NCI-H2171 (cell line): ENCODE data around the gene DIP2B.

Source experiments
- DNase-seq: peaks from one replicate; lab custom pipeline; 2025; lab: John Stamatoyannopoulos, UW

Gene DIP2B

DNA sequence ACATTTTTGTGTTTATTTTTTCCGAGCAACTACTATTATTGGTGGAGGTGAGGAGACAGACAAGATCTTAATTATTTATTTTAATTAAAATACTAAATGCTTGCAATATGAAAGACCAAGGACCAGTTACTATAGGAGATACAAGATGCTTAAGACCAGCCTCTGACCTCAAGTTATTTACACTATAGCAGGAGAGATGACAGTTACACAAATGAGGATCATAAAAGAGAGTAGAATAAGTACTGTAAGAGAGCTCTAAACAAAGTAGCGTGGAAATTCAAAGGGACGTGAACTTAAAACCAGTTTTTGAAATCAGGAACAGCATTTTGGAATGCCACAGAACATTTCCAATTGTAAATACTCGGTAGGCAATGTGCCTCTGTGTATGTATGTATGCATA, 131.1 kb downstream of the DIP2B start:
- DNase-seq = no peak

DNA sequence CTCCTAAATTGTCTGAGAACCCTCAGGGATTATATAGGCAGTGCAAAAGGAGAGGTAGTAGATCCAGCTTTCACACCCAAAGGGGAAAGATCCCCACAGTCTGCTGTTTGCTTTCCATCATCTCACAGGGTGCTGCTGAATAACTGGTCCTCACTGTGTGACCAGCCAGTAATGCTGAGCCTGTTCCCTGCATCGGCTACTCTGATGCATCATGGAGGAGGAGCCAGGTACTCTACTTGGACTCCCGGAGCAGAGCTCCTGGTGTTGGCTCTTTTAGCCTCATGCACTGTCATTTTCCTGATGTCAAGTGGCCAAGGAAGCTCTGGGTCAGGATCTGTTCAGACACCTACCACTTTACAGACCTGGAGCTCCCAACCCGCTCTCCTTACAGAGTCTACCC, 131.7 kb downstream of the DIP2B start:
- DNase-seq = no peak

DNA sequence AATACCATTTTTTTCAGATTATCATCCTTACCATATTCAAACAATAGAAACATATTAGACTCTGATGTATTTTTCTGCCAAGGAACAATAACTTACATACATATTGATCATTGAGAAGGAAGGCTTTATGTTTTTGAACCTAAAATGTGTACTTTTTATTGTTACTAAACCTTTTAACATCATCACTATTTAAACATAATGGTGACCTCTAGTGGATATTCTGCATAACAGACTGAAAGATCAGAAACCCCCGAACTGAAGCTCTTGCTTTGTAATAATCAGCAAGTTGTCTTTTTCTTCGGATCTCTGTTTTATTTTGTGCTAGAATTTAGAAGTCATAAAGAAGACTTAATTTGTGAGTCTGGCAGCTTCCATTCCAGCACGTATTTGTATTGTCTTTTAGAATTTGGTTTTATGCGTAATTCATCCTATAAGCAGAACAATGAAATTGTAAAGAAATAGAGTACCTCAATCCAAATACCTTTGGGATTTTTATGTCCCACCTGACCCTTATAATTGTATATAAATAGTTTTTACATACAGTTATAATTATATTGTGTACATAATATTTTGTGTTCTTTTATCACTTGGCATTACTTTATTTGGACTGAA, 133.2 kb downstream of the DIP2B start:
- peak; percentile 15 for DNase-seq

DNA sequence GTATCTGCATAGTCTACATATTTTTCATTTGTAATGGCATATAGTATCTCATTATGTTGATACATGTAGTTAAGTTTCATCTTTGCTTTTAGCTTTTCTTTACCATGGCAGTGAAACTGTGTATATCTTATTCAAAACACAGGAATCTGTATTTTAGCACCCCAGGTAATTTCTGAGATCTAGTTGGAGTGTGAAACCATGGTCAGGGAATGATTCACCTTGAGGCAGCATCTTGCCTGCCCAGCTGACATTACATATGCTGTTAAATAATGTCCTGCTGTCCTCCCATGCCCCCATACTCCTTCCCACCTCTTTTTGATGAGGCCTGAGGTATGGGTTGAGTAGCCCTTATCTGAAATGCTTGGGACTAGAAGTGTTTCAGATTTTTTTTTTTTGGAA, 133.7 kb downstream of the DIP2B start:
- DNase-seq = no peak

DNA sequence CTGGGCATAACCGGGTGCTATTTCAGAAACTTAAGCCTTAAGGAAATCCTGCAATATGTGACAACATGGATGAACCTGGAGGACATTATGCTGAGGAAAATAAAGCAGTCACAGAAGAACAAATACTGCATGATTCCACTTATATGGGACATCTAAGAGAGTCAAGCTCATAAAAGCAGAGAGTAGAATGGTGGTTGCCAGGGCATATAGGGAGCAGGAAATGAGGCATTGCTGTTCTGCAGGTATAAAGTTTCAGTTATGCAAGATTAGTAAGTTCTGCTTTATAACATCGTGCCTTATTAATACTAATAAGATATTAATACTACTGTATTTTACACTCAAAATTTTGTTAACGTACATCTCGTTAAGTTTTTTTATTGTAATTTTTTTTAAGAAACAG, 134.9 kb downstream of the DIP2B start:
- no peak for DNase-seq

DNA sequence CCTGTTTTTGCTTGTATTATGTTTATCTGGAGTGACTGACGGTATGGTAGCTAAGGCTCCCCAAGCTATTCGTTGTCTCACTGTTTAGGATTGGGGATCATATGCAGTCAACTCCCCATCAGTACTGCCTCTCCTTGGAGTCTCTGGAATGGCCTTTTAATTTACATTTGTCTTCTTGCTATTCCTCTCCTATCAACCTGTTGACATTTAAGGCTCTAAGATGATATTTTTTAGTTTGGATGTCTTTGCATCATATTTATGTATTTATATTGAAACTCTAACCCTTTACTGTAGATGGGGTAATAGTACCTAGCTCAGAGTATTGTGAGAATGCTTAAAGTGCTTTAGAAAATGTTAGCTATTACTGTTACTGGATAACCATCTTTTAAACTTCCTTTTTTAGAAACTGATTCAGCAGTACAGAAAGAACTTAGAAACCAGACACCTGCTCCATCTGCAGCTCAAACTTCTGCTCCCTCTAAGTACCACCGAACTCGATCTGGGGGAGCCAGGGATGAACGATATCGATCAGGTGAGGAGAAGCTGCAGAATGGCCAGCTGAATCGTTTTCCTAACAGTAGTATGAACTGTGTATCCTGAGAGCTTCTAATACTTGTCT, 135.6 kb downstream of the DIP2B start:
- DNase-seq = no peak

DNA sequence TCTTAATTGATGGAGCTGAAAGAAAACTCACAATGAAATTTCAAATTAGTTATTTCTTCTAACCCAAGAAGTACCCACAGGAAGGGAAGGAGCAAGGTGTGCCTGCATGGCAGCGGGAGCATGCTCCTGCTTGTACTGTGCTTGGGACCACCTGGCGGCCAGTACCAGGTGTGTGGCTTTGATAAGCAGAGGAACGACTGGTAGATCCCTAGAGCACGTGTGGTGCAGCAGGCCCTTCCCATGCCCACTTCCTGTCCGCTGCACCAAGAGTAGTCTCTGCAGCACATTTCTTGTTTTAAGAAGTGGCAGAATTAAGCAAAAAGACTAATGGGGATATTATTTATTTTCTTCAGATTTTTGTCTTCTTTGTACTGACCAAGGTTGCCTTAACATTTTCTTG, 136.8 kb downstream of the DIP2B start:
- DNase-seq = peak; percentile 51

DNA sequence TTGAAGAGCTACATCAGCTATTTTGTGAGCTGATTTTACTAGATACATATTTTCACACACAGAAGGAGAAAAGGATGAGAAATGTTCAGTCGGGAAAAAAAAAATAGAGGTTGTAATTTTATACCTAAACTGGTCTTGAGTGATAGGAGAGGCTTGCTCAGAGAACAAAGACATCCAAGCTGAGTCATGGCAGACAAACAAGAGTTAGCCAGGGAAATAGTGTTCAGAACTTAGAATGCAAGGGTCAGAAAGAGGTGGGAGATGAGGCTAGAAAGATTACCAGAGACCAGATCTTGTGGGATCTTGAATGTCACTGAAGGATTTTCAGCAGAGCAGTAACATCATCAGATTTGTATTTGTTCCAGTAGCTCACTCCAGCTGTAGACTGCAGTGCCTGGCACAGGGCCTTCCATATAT, 137.3 kb downstream of the DIP2B start:
- no peak for DNase-seq

DNA sequence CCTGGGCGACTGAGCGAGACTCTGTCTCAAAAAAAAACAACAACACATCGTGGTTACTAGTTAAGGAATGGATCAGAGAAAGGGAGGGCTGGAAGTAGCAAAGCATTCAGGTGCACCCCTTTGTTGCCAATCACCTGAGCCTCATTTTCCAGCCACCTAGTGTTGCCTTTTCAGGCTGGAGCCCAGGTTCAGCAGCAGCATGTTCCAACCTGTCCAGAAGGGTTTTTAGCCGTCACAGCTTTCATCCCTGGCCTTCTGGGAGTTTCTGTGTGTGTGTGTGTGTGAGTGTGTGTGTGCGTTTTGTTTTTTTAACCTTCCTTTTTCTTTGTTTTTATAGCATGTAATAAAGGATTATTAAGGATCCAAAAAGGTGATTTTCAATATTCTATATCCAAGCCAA, 138.0 kb downstream of the DIP2B start:
- peak; percentile 62 for DNase-seq

DNA sequence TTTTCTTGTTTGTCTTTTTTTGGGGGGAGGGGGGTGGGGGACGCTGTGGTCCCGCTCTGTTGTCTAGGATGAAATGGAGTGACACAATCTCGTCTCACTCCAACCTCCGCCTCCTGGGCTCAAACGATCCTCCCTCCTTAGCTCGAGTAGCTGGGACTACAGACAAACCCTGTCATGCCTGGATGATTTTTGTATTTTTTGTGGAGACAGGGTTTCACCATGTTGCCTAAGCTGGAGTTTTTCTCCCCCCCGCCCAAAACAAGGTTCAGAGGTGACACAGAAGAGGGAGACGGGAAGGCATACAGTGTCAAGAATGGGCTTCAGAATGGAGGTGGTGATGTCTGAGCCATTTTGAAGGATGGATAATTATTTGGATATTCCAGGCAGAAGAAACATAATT, 142.2 kb downstream of the DIP2B start:
- no peak for DNase-seq

DNA sequence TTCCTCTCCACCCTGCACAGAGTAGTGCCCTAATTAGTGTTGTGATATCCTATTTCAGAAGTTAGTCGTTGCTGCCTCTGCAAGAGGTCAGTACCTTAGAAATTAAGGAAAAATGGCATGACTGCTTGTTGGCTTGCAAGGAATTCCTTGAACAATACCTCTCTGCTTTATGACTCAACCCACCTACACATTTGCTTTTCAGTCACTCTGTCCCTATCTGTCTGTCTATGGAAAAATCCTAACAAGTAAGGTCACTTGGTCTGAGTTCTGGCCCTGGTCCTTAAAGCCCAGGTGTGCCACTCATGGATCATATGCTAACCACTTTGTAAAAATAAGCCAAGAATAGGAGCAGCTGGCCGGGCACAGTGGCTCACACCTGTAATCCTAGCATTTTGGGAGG, 142.7 kb downstream of the DIP2B start:
- no peak for DNase-seq

DNA sequence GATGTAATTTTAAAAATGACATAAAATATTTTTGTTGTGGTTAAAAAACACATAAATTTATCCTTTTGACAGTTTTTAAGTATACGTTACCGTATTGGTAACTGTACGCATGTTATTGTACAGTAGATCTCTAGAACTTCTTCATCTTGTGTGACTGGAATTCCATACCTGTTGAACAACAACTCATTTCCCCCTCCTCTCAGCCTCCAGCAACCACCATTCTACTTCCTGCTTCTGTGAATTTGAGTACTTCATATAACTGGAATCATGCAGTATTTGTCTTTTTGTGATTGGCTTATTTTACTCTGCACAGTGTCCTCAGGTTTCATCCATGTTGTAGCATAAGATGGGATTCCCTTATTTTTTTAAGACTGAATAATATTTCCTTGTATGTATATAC, 145.5 kb downstream of the DIP2B start:
- no peak for DNase-seq

DNA sequence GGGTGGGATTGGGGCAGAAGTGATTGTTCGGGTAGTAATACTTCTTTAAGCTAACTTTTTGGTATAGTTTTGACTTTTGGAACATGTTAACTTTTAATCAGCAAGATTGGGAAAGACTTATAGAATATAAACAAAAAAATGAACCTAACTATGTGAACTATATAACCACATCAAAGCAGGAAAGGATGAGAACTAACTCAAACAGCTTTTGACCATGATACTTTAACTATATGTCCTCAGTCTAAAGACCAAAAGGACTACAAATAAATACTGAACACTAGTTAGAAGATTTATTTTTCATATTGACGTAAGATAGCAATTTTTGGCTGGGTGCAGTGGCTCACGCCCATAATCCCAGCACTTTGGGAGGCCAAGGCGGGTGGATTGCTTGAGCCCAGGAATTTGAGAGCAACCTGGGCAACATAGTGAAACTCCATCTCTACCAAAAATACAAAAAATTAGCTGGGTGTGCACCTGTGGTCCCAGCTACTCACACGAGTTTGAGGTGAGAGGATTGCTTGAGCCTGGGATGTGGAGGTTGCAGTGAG, 150.7 kb downstream of the DIP2B start:
- DNase-seq = no peak

DNA sequence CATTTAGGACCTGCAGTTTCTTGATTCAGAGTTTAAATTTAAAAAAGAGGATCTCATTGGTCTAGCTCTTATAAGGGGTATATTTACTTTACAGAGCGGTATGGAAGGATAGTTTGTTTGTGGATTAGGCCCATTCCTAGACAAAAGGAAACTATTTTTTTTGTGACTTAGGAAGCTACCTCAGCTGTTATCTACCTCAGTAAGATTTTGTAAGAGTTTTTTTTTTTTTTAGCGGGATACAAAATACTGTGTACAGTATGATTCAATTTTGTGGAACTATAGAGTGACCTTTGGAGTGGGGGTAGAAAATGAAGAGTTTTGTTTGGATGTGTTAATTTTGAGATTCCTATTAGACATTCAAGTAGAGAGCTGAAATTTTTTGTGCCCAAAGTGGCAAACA, 154.5 kb downstream of the DIP2B start:
- DNase-seq = no peak

DNA sequence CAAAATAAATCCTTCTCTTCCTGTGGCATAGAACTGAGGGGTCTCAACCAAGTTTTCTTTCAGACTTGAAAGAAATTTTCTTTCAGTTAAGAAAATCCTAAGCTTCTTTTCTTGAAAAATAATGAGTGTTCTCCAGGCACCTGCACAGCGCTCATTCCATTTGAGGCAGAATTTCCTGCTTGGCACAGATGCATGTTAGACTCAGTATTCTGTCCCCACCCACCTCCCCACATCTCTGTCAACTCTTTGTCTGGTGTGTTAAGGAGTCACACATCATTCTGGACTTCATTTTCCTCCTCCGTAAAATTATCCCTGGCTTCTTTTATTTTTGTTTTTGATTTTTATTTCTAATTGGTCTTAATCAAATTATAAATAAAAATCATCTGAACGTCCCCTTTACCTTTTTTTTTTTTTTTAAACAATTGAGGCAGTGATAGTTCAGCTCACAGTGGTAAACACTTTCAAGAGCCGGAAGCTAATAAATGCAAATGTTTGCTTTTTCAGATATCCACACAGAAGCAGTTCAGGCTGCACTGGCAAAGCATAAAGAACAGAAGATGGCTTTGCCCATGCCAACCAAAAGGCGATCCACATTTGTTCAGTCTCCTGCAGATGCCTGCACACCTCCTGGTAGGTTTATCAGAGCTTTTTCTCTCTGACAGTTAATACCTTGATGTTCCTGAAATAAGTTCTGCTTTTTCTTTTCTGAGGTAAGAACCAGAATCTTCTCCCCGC, 155.1 kb downstream of the DIP2B start:
- no peak for DNase-seq

DNA sequence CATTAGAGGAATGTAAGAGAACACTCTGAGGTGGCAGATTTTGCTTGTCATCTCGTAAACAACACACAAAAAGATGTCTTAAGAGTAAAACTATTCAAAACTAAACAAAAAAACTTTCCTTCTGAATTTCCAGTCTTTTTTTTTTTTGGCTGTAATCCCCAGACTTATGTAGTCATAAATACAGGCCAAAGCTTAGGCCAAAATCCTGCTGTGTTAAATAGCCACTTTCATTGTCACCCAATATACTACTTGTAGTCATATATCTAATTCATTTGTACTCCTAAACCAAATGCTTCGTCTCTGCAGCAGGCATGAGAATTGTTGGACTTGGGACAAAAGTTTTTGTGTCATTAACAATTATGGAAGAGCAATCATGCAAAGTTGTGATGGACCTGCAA, 155.6 kb downstream of the DIP2B start:
- DNase-seq = no peak

DNA sequence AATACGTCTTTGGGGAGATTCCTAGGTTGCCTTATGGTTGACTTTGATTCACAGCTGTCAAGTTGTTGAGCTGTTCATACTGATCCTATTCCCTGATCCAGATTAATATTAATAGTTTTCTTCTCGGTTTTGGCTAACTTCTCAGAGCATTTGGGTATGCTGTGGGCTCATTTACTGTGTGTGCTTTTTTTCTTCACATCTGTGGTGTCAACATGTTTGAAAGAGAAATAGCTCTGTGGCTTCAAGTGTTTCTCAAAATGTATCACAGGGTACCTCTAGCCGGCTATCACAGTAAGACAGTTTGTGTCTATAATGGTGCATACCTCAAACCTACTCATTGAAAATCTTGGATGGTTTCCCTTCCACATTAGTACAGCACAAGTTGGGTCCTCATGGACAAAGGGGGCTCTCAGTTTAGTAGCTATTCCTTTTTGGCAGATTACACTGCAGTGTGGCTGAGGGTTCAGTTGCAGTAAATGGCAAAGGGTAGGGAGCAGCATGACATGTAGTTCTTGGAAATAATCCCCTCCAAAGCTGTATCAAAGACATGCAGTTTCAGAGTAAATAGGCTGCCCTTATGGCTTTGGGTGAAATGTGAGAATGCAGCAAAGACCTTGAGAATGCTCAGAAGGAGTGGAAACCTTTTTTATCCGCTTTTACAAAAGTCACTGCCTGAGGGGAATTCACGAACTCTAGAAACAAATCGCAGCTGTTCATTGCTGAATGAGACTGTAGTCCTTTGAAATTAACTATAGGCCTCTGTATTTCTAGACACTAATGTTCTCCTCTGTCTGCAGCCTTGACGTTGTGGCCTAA, 156.7 kb downstream of the DIP2B start:
- DNase-seq = no peak

DNA sequence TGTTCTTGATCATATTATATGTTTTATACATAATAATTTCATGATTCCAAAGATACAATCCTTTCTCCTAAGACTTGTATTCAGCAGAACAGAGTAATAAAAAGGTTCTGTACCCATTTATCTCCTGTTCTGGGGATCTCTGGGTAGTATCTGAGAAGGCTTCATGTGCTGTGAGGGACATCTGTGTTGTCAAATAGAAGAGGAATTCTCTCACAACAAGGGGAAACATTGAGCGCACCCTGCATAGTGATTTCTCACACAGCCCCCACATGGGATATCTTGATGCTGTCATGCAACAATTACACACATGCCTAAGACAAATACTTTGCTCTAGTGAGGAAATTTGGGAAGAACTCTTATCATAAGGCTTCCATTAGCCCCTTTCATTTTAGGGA, 157.3 kb downstream of the DIP2B start:
- no peak for DNase-seq

DNA sequence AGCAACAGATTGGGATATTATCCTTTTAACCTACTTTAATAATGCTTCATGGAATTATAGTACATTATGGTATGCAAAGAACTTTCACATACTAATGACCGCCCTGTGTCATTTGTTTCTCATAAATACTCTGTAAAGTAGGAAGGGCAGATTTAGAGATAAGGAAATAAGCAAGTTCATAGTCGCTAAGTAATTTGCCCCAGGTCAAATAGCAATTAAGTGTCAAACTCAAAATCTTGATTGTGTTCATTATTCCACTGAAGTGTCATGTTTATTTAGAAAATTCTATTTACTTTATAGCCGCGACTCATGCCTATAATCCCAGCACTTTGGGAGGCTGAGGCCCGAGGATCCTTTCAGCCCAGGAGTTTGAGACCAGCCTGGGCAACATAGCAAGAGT, 160.4 kb downstream of the DIP2B start:
- no peak for DNase-seq

DNA sequence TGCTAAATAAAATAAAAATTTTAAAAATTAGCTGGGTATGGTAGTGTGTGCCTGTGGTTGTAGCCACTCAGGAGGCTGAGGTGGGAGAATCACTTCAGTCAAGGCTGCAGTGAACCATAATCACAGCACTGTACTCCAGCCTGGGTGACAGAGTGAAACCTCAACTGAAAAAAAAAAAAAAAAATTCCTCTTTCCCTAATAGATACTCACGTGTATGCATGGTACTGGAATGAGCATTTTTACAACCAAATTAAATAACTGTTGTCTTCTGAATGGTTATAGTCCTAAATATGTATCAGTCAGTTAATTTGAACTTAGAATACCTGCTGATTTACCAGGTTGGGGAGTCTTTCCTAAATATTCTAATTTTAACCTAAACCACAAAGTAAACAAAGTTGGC, 160.8 kb downstream of the DIP2B start:
- no peak for DNase-seq

DNA sequence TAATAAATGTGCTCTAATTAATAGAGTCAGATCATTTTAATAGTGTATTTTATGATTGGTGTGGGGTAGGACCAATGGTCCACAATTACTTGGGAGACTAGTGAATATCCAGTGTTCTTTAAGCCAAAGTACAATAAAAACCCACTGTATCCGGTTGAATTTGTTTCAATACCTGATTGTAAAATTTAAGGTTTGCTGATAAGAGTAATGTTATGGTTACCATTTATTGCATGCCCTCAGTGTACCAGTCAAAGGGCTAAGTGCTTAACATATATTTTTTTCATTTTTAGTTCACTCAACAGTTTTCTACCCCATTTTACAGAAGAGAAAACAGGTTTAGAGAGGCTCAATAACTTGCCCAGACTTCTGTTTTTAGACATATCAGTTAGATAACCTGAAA, 161.2 kb downstream of the DIP2B start:
- DNase-seq = no peak

DNA sequence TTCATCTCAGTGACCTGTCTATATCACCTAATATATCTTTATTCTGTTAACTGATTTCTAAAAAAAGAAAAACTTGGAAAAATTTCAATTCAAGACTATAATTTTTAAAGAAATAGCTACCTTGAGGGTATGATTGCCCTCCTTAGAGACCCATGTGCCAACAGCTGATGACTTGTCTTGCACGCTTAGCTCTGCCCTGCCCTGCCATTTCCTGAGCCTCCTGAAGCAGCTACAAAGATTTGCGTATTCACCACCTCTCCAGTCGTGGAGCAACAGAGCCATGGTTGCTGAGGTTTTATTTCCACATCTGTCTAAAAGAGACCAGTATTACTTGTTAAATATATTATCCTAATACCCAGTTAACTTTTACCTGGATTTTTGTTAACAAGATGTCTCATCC, 167.4 kb downstream of the DIP2B start:
- no peak for DNase-seq

DNA sequence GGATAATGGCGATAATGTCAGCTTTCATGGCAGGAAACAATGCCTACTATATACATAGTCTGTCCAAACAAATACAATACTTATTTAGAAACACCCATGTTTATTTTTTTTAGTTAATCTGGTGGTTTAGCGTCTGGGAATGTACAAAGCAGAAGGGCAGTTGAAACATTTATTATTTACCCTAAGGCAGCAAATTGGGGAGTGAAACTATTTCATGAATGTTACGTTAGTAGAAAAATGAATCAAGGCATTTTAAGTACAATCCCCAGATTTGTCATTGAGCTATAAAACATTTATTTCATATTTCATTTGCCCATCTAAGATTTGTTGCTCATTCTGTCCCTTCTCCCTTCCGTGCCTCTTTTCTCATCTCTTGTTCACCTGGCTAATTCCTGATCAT, 172.0 kb downstream of the DIP2B start:
- no peak for DNase-seq
